Measurements from ENCODE around the gene NMT1. TPM values are rescaled to one million over a fixed set of nuclear protein-coding genes. Genes with fewer than 3 reads are reported as not detected.

NMT1 gene
- total RNA-seq, 1 donor from 2014 or later = 85.8 TPM

DNA sequence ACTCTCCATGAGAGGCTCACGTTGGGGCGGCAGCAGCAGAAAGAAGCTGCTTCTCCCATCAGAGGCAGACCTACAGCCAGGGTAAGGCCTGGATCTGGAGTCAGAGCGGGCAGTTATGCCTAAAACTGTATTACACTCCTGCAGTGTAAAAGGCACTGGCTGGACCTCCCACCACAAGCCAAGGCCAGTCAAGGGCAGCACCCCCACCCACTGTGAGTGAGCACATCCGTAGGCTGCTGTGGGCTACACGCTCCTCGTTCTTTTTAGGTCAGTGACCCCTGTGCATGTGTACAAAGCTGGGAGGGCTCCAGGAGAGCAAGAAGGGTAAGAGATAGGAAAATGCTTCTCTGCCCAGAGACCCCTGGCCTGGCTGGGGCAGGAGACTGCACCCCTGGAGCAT lies 30.4 kb upstream of the NMT1 start:
- Mint-ChIP-seq H3K4me1 (ENCODE audit: unreplicated experiment) (peaks cover 29% of the 10 kb centered on the region), H3K4me3 (ENCODE audit: unreplicated experiment) (no peak overlapping the region), H3K9me3 (ENCODE audit: unreplicated experiment) (no peaks in the 10 kb centered on the region), H3K27ac (ENCODE audit: unreplicated experiment) (no peak overlapping the region), H3K36me3 (ENCODE audit: low read depth, unreplicated experiment) (peaks cover 16% of the 10 kb centered on the region), H3K27me3 (ENCODE audit: unreplicated experiment) (peaks cover 11% of the 10 kb centered on the region)
- DNase-seq (ENCODE audit: low spot score) = no peak
- TF ChIP-seq, protein P1, sequence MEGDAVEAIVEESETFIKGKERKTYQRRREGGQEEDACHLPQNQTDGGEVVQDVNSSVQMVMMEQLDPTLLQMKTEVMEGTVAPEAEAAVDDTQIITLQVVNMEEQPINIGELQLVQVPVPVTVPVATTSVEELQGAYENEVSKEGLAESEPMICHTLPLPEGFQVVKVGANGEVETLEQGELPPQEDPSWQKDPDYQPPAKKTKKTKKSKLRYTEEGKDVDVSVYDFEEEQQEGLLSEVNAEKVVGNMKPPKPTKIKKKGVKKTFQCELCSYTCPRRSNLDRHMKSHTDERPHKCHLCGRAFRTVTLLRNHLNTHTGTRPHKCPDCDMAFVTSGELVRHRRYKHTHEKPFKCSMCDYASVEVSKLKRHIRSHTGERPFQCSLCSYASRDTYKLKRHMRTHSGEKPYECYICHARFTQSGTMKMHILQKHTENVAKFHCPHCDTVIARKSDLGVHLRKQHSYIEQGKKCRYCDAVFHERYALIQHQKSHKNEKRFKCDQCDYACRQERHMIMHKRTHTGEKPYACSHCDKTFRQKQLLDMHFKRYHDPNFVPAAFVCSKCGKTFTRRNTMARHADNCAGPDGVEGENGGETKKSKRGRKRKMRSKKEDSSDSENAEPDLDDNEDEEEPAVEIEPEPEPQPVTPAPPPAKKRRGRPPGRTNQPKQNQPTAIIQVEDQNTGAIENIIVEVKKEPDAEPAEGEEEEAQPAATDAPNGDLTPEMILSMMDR (IDR thresholded peaks at IDR 0.05; ENCODE audit: unreplicated experiment) = no peak

DNA sequence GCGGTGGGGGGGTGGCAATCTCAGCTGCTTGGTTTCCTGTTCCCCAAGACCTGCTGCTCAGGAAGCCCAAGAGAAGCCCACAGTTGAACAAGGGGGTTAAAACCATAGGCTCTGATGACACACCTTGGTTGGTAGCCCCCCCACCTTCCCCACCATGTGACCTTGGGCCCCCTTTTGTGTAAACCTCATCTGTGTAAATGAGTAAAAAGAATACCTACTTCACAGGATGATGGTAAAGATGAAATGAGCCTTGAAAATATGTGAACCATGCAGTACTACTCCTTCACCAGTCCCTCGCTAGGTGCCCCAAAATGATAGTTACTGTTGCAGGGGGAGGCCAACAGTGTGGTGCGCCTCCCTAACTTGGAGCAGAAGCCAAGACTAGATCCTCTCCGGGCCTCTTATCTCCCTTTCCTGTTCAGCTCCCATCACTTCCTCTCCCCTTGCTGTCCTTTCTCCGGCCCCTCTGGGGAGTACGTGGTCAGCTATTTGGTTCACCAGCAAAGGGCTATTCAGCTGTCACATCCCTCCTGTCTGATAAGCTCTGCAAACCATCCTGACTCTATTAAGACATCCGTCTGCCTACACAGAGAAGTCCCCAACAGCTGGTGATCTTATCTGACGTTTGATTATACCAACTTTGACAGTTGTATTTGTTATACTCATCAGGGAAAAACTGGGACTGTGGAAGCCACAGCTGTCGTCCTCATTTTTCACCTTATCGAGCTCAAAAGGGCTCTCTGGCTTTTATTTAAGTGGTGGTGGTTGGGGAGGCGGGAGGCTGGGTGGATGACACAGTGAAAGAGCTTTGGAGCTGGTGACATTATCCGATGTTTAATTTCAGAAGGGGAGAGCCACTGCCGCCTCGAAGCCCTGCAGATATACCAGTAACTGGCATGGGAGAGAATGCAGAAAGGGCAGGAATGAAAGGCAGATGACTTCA lies 29.6 kb upstream of the NMT1 start:
- Mint-ChIP-seq H3K27ac (ENCODE audit: unreplicated experiment) (peak overlapping the region; percentile 83), H3K4me3 (ENCODE audit: unreplicated experiment) (peak overlapping the region; percentile 76), H3K9me3 (ENCODE audit: unreplicated experiment) (no peaks in the 10 kb centered on the region), H3K27me3 (ENCODE audit: unreplicated experiment) (peaks cover 11% of the 10 kb centered on the region), H3K36me3 (ENCODE audit: low read depth, unreplicated experiment) (peaks cover 16% of the 10 kb centered on the region), H3K4me1 (ENCODE audit: unreplicated experiment) (peaks cover 29% of the 10 kb centered on the region)
- no peak for DNase-seq (ENCODE audit: low spot score)
- TF ChIP-seq, protein P1 (IDR thresholded peaks at IDR 0.05; ENCODE audit: unreplicated experiment) = no peak

DNA sequence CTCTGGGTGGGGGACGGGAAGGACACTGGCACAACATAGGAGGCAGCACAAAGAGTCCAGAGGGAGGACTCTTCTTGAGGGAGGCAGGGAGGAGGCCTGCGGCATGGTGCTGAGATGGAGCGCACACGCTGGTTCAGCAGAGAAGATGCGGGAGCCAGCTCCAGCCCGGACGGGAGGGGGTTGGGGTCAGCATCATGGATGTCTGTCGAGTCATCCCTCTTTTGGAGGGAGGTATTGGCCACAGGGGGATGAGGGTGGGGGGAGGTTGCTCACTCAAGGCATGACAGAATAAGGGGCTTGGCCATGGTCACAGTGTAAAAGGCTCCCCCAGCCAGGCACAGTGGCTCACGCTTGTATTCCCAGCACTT lies 29.0 kb upstream of the NMT1 start:
- no peaks in the 10 kb centered on the region for H3K9me3 Mint-ChIP-seq (ENCODE audit: unreplicated experiment)
- H3K4me3 Mint-ChIP-seq (ENCODE audit: unreplicated experiment) = peak overlapping the region; percentile 76
- H3K4me1 Mint-ChIP-seq (ENCODE audit: unreplicated experiment) = peaks cover 29% of the 10 kb centered on the region
- peaks cover 16% of the 10 kb centered on the region for H3K36me3 Mint-ChIP-seq (ENCODE audit: low read depth, unreplicated experiment)
- H3K27ac Mint-ChIP-seq (ENCODE audit: unreplicated experiment) = peak overlapping the region; percentile 83
- TF ChIP-seq, protein P1 (IDR thresholded peaks at IDR 0.05; ENCODE audit: unreplicated experiment) = no peak
- DNase-seq (ENCODE audit: low spot score) = no peak
- H3K27me3 Mint-ChIP-seq (ENCODE audit: unreplicated experiment) = peaks cover 10% of the 10 kb centered on the region

DNA sequence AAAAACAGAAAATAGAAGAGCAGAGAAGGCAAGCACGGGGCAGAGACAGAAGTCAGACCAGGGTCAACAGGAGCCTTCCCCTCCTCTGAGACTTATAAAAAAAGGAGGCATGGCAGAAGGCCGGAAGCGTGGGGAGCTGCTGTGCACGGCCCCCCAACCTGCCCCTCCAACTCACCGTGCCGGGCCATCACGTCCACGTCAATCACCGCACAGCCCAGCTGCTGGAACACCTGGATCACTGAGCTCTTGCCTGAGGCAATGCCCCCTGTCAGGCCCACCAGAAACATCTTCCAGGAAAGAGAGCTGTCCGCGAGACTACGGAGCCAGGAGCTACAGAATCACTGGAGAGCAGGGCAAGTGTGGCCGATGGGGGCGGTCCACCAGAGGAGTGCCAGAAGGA lies 26.5 kb upstream of the NMT1 start:
- Mint-ChIP-seq H3K27me3 (ENCODE audit: unreplicated experiment) (peaks cover 8% of the 10 kb centered on the region), H3K4me3 (ENCODE audit: unreplicated experiment) (no peak overlapping the region), H3K27ac (ENCODE audit: unreplicated experiment) (peak overlapping the region; percentile 25), H3K4me1 (ENCODE audit: unreplicated experiment) (peaks cover 37% of the 10 kb centered on the region), H3K36me3 (ENCODE audit: low read depth, unreplicated experiment) (peaks cover 16% of the 10 kb centered on the region), H3K9me3 (ENCODE audit: unreplicated experiment) (no peaks in the 10 kb centered on the region)
- no peak for DNase-seq (ENCODE audit: low spot score)
- TF ChIP-seq, protein P1 (IDR thresholded peaks at IDR 0.05; ENCODE audit: unreplicated experiment) = no peak

DNA sequence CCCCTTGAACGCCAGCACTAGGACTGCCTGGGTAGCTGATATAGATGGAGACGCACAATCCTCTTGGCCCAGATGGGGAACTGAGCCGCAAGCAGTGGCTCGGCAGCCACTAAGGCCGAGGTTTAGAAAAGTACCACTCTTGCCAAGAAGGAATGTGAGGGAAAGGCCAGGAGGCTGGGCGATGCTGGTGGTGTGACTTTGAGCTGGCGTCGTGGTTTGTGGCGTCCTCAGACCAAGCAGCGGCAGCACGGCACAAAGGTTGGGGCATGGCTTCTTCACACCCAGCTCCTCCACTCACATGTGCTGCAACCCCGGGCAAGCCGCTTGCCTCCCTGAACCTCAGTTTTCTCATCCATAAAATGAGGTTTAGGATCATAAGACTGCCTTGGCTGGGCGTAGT lies 25.3 kb upstream of the NMT1 start:
- Mint-ChIP-seq H3K4me1 (ENCODE audit: unreplicated experiment) (peaks cover 30% of the 10 kb centered on the region), H3K36me3 (ENCODE audit: low read depth, unreplicated experiment) (peaks cover 16% of the 10 kb centered on the region), H3K27me3 (ENCODE audit: unreplicated experiment) (peaks cover 8% of the 10 kb centered on the region), H3K9me3 (ENCODE audit: unreplicated experiment) (no peaks in the 10 kb centered on the region), H3K4me3 (ENCODE audit: unreplicated experiment) (no peak overlapping the region), H3K27ac (ENCODE audit: unreplicated experiment) (no peak overlapping the region)
- DNase-seq (ENCODE audit: low spot score) = no peak
- TF ChIP-seq, protein P1 (IDR thresholded peaks at IDR 0.05; ENCODE audit: unreplicated experiment) = no peak

Measured in endothelial cell (in vitro differentiated cells).